C4-2B (cell line): ENCODE results near the gene RBMX.
"Not testable (repeated sequence)": the region's sequence is repeated elsewhere in the genome, so short reads cannot be mapped to it uniquely, and the experiment has no call there.

Source experiments
- ZFX ChIP-seq: fragments of 450-650 bp; IDR thresholded peaks from 2 replicates; pipeline ENCODE4 v1.6.1; 2017
- TF ChIP-seq, protein P1 (sequence below): fragments of 450-650 bp; conservative IDR thresholded peaks from 2 replicates; pipeline ENCODE4 v1.5.1; 2017; ENCODE audit warnings: mild to moderate bottlenecking

DNA sequence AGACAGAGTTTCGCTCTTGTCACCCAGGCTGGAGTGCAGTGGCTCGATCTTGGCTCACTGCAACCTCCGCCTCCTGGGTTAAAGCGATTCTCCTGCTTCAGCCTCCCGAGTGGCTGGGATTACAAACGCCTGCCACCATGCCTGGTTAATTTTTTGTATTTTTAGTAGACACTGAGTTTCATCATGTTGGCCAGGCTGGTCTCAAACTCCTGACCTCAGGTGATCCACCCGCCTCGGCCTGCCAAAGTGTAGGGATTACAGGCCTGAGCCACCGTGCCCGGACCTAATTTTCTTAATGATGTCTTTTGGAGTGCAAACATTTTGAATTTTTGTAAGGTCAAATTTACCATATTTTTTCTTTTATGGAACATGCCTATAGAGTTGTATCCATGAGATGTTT lies 19.5 kb upstream of the RBMX start:
- TF ChIP-seq, protein P1, sequence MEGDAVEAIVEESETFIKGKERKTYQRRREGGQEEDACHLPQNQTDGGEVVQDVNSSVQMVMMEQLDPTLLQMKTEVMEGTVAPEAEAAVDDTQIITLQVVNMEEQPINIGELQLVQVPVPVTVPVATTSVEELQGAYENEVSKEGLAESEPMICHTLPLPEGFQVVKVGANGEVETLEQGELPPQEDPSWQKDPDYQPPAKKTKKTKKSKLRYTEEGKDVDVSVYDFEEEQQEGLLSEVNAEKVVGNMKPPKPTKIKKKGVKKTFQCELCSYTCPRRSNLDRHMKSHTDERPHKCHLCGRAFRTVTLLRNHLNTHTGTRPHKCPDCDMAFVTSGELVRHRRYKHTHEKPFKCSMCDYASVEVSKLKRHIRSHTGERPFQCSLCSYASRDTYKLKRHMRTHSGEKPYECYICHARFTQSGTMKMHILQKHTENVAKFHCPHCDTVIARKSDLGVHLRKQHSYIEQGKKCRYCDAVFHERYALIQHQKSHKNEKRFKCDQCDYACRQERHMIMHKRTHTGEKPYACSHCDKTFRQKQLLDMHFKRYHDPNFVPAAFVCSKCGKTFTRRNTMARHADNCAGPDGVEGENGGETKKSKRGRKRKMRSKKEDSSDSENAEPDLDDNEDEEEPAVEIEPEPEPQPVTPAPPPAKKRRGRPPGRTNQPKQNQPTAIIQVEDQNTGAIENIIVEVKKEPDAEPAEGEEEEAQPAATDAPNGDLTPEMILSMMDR = not testable (repeated sequence)
- not testable (repeated sequence) for TF ChIP-seq ZFX
